GM12878 (cell line): ENCODE measurements around the gene EXOC3L4. TPM values are rescaled to one million over a fixed set of nuclear protein-coding genes. Genes with fewer than 3 reads are reported as not detected.

Experiments used
- ATAC-seq: fragments of 200-7000 bp; cut with Tn5 transposase; 3 replicates; pipeline ENCODE4 v1.9.1; 2020; ENCODE audit warnings: mild to moderate bottlenecking, moderate library complexity
- BruUV-seq: library from RNA; stranded (reverse); fragments of 400-500 nt; replicated peaks from 2 replicates; lab custom pipeline; 2021; lab: Mats Ljungman, UMichigan
- CTCF ChIA-PET: fragments of 300-600 bp; sonication (Branson Sonifier 250); formaldehyde crosslinking; extraction: SDS; loops from one replicate; lab custom pipeline; 2021; ENCODE audit warnings: inconsistent platforms; lab: Yijun Ruan, JAX
- POLR2A ChIA-PET: fragments of 350-600 bp; formaldehyde crosslinking; extraction: SDS; loops from one replicate; lab custom pipeline; 2021; ENCODE audit warnings: inconsistent platforms; lab: Charles Lee
- RAD21 ChIA-PET: fragments of 300-600 bp; sonication (Branson Sonifier 250); formaldehyde crosslinking; loops from one replicate; lab custom pipeline; 2023; ENCODE audit warnings: antibody characterized with exemption; ENCODE audit not compliant: unreplicated experiment; lab: Charles Lee
- SMC1A ChIA-PET: fragments of 300-600 bp; sonication (Branson Sonifier 250); formaldehyde crosslinking; loops from one replicate; lab custom pipeline; 2023; ENCODE audit not compliant: unreplicated experiment, uncharacterized antibody; lab: Charles Lee
- DNase-seq: peaks from one replicate; pipeline ENCODE4 v3.0.0-alpha.2; 2011; ENCODE audit warnings: low read depth, low spot score
- FAIRE-seq: peaks from 3 replicates; lab custom pipeline; 2011; peaks lifted over from hg19 to GRCh38; lab: Jason Lieb, UNC
- H2AFZ ChIP-seq: 2 replicates; pipeline ENCODE4 v1.6.0; 2011; ENCODE audit warnings: low read depth, low read length, control low read depth; ENCODE audit not compliant: control insufficient read depth
- H3K27ac ChIP-seq: 2 replicates; pipeline ENCODE4 v1.5.1; 2011; ENCODE audit warnings: control low read depth; ENCODE audit not compliant: control insufficient read depth, insufficient read depth
- H3K27me3 ChIP-seq, 2 experiments: replicated peaks in 1 of 2; 2 replicates each; pipeline versions ENCODE4 v1.6.0 to v1.6.1; 2011; ENCODE audit warnings: low read length in 1 of 2; ENCODE audit not compliant: control insufficient read depth in 2 of 2, insufficient read depth in 2 of 2
- H3K36me3 ChIP-seq, 2 experiments: 2 replicates each; pipeline ENCODE4 v1.5.1; 2011; ENCODE audit warnings: low read length in 1 of 2; ENCODE audit not compliant: control insufficient read depth in 2 of 2, insufficient read depth in 2 of 2
- H3K4me1 ChIP-seq: 2 replicates; pipeline ENCODE4 v1.6.1; 2011; ENCODE audit warnings: mild to moderate bottlenecking, low read length, moderate library complexity, mixed read lengths; ENCODE audit not compliant: control insufficient read depth, insufficient read depth
- H3K4me2 ChIP-seq: 2 replicates; pipeline ENCODE4 v1.6.0; 2011; ENCODE audit warnings: control low read depth; ENCODE audit not compliant: control insufficient read depth, insufficient read depth
- H3K4me3 ChIP-seq: fragments of 200-600 bp; sonication (generic); 2 replicates; pipeline ENCODE4 v1.5.1; 2016
- H3K79me2 ChIP-seq: 2 replicates; pipeline ENCODE4 v1.6.0; 2011; ENCODE audit warnings: low read length; ENCODE audit not compliant: control insufficient read depth, insufficient read depth
- H3K9ac ChIP-seq: 2 replicates; pipeline ENCODE4 v1.8.0; 2011; ENCODE audit warnings: low read length, control low read depth, mixed read lengths; ENCODE audit not compliant: control insufficient read depth, insufficient read depth
- H3K9me3 ChIP-seq: replicated peaks from 3 replicates; pipeline ENCODE4 v1.5.1; 2011; ENCODE audit warnings: mild to moderate bottlenecking, low read length; ENCODE audit not compliant: control insufficient read depth, insufficient read depth
- H4K20me1 ChIP-seq: 2 replicates; pipeline ENCODE4 v1.6.0; 2011; ENCODE audit not compliant: control insufficient read depth, insufficient read depth
- BCL11A ChIP-seq: IDR thresholded peaks from 2 replicates; pipeline ENCODE4 v1.6.1; 2011; ENCODE audit warnings: low read depth, low read length
- BMI1 ChIP-seq: fragments of 450-650 bp; IDR thresholded peaks from 2 replicates; pipeline ENCODE4 v1.6.1; 2016; ENCODE audit warnings: mild to moderate bottlenecking, moderate library complexity, borderline replicate concordance
- CHD1 ChIP-seq: IDR thresholded peaks from 2 replicates; pipeline ENCODE4 v1.6.1; 2012; ENCODE audit warnings: low read depth, low read length, improper control_type of control experiment
- CREB1 ChIP-seq: IDR thresholded peaks from 2 replicates; pipeline ENCODE4 v1.6.1; 2012; ENCODE audit warnings: low read depth, mild to moderate bottlenecking, inconsistent platforms
- EGR1 ChIP-seq, 2 experiments: IDR thresholded peaks; 1 replicate in 1 of 2; 2 replicates in 1 of 2; pipeline ENCODE4 v1.6.1; 2011 to 2012; ENCODE audit warnings: low read depth in 2 of 2, low read length in 2 of 2, borderline replicate concordance in 1 of 2, mild to moderate bottlenecking in 1 of 2, moderate library complexity in 1 of 2
- HDAC6 ChIP-seq: fragments of 200-600 bp; sonication (generic); IDR thresholded peaks from one replicate; pipeline ENCODE4 v1.8.0; 2017; ENCODE audit warnings: antibody characterized with exemption; ENCODE audit not compliant: unreplicated experiment
- IRF3 ChIP-seq: fragments of 450-650 bp; IDR thresholded peaks from 2 replicates; pipeline ENCODE4 v1.6.1; 2014; ENCODE audit warnings: mild to moderate bottlenecking
- MYB ChIP-seq: fragments of 150-350 bp; IDR thresholded peaks from 2 replicates; pipeline ENCODE4 v1.6.1; 2014; ENCODE audit warnings: mild to moderate bottlenecking, low read depth, low read length, borderline replicate concordance
- NFYB ChIP-seq: IDR thresholded peaks from 2 replicates; pipeline ENCODE4 v1.6.1; 2011; ENCODE audit warnings: low read depth, mild to moderate bottlenecking, low read length, improper control_type of control experiment, moderate library complexity; ENCODE audit not compliant: insufficient read depth
- NR2F1 ChIP-seq: fragments of 450-650 bp; conservative IDR thresholded peaks from 2 replicates; pipeline ENCODE4 v1.6.1; 2017; ENCODE audit warnings: mild to moderate bottlenecking
- PKNOX1 ChIP-seq: fragments of 450-650 bp; IDR thresholded peaks from 2 replicates; pipeline ENCODE4 v1.6.1; 2016; ENCODE audit warnings: mild to moderate bottlenecking
- PML ChIP-seq: IDR thresholded peaks from 2 replicates; pipeline ENCODE4 v1.6.1; 2012; ENCODE audit warnings: low read length, inconsistent platforms
- POLR2AphosphoS5 ChIP-seq: IDR thresholded peaks from 2 replicates; pipeline ENCODE4 v1.6.1; 2011; ENCODE audit warnings: mild to moderate bottlenecking, low read length, inconsistent platforms
- RAD51 ChIP-seq: fragments of 450-650 bp; IDR thresholded peaks from 2 replicates; pipeline ENCODE4 v1.6.1; 2016; ENCODE audit warnings: moderate library complexity, mild to moderate bottlenecking, inconsistent platforms
- ZBTB33 ChIP-seq: fragments of 450-650 bp; IDR thresholded peaks from 2 replicates; pipeline ENCODE4 v1.6.1; 2017; ENCODE audit warnings: mild to moderate bottlenecking
- ZNF687 ChIP-seq: fragments of 450-650 bp; IDR thresholded peaks from 2 replicates; pipeline ENCODE4 v1.6.1; 2017; ENCODE audit warnings: mild to moderate bottlenecking, moderate library complexity
- WGBS: methylation state at CpG from one replicate; pipeline ENCODE4 v1.1.6; 2016; ENCODE audit warnings: low lambda C conversion rate; ENCODE audit not compliant: insufficient replicate concordance, insufficient coverage; ENCODE audit errors: missing lambda C conversion rate; 5-methylcytosine and 5-hydroxymethylcytosine counted together
- in situ Hi-C: fragments of 300-500 bp; cut with MboI; formaldehyde crosslinking; loops from 9 replicates; pipeline ENCODE4 v1.14.3; 2018; ENCODE audit warnings: mixed read lengths
- intact Hi-C: fragments of 100-400 bp; cut with micrococcal nuclease; formaldehyde crosslinking; loops from one replicate; pipeline ENCODE4 v1.14.2; 2022; ENCODE audit not compliant: unreplicated experiment
- polyA plus RNA-seq, 11 experiments: library from polyadenylated mRNA; depleted of rRNA in 4 of 11; unstranded in 6 of 11; stranded (reverse) in 5 of 11; fragments of >200 nt; fragmentation: Nextera tagmentation in 4 of 11; fragmentation: Illumina TruSeq in 1 of 11; extraction: Ambion mirVana in 4 of 11; extraction: Trizol in 1 of 11; gene quantifications; 1 replicate in 1 of 11; 2 replicates in 10 of 11; pipeline versions ENCODE4 v1.2.1 to v1.2.3, GENCODE V29; 2011 to 2016; ENCODE audit warnings: inconsistent platforms in 2 of 11, missing spikeins in 2 of 11, low read depth in 1 of 11
- total RNA-seq, 4 experiments: library from RNA; depleted of rRNA in 3 of 4; stranded (reverse); fragments of >200 nt in 3 of 4; fragmentation: Illumina TruSeq in 1 of 4; extraction: Trizol in 1 of 4; gene quantifications; 2 replicates each; pipeline versions ENCODE4 v1.2.1 to v1.2.3, GENCODE V29; 2013 to 2021

The EXOC3L4 gene
- total and polyA plus RNA-seq, 10 of the 15 experiments (the other 5 are each of a cell fraction or from before 2014, with no cell fraction given) = not detected

- SMC1A ChIA-PET = no interaction called here
- WGBS = 23% methylated on average over 56 of the region's 113 CpGs
- peak within 1 kb of the TSS; percentile 86 for H3K4me3 ChIP-seq
- RAD21 ChIA-PET = no interaction called here
- peak within 1 kb of the TSS; percentile 22; the same call in 1 of the 2 replicates for H3K27ac ChIP-seq
- H2AFZ ChIP-seq = peak within 1 kb of the TSS; percentile 94
- H3K9ac ChIP-seq = peak within 1 kb of the TSS; percentile 51
- intact Hi-C loops (loop anchor here (10.0 kb wide), 1 partner anchor 363 kb away; no protein-coding TSS in a partner anchor), in situ Hi-C loops (no loop called here)
- peak within 1 kb of the TSS; percentile 92 for H3K4me2 ChIP-seq
- H4K20me1 ChIP-seq = no peaks in the 10 kb centered on the region
- ATAC-seq = peak; percentile 93
- H3K4me1 ChIP-seq = peaks cover 2% of the 10 kb centered on the region
- POLR2A ChIA-PET = no interaction called here
- no peaks in the 10 kb centered on the region for H3K36me3 ChIP-seq
- no peak for DNase-seq
- peaks cover 36% of the 10 kb centered on the region for H3K79me2 ChIP-seq
- no TSS peak for BruUV-seq
- no peaks in the 10 kb centered on the region for H3K27me3 ChIP-seq
- CTCF ChIA-PET = no interaction called here
- no peak for FAIRE-seq
- H3K9me3 ChIP-seq = no peaks in the 10 kb centered on the region
- no peak for TF ChIP-seq PKNOX1
- TF ChIP-seq ZBTB33 = no peak
- TF ChIP-seq HDAC6 = no peak
- peak; percentile 51 for TF ChIP-seq NR2F1
- no peak for TF ChIP-seq CHD1
- TF ChIP-seq NFYB = peak; percentile 67; the same call in 1 of the 2 replicates
- no peak for TF ChIP-seq MYB
- no peak for TF ChIP-seq RAD51
- TF ChIP-seq EGR1 (IDR thresholded peaks at IDR 0.05; ENCODE audit: borderline replicate concordance in 1 of 2, low read depth in 2 of 2, low read length in 2 of 2) = peak in 1 of 2 experiments; percentile 49; a peak in 1 of 3 replicates
- TF ChIP-seq ZNF687 = peak; percentile 49; the same call in 1 of the 2 replicates
- no peak for TF ChIP-seq POLR2AphosphoS5
- TF ChIP-seq IRF3 = no peak
- no peak for TF ChIP-seq CREB1
- TF ChIP-seq PML = no peak
- no peak for TF ChIP-seq BCL11A
- no peak for TF ChIP-seq BMI1
Measured at GRCh38 chr14:103057372-103058163, 37.0 kb upstream of the EXOC3L4 start, which contains the start of gene CDC42BPB. Gene CDC42BPB, minus strand, starts transcription at chr14:103057549. Its CDS starts 376 bp downstream, at chr14:103057173.
